ENCODE measurements around the gene RNU2-63P.
A peak's percentile ranks its signal among the peaks of the same experiment; 100 is the strongest.
"Not testable (repeated sequence)": the region's sequence is repeated elsewhere in the genome, so short reads cannot be mapped to it uniquely, and the experiment has no call there.

RNU2-63P gene

DNA sequence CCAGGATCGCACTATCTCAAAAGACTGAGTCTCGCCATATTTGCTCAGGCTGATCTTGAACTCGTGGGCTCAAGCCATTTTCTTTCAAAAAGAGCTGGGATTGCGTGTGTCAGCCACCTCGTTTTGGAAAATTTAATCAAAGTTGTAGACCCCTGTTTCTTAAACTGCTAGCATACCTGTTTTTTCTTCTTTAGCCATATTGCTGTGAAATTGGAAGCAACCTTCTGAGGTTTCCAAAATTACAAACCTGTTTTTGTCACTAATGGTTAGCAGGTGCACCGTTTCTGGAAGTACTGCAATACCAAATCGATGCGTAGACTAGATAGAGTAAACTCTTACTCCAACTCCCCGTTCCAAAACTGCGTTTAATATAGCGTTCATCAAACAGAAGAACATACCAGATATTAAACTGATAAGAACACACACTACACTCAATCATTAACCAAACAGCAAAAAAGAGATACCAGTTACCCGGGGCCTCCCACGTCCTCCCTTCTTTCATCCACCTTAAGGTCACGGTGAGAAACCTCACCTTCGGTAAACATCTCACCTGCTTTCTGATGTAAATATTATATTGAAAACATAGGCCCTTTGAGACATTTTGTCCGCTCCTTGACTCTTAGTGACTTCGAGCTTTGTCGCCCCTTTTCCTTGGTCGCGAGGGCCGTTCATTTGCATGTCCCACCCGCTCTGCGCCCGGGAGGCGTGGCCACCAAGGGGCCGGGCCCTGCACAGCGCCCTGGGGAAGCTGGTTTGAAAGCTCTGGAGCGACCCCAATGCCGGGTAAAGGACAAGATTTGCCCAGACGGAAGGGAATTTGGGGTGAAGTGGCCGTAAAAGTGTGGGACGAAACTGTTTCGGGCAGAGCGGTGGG is at the start of gene RNU2-63P:
TSS of gene RNU2-63P (minus strand) at position 462 of the 874 bp plus-strand sequence.
- DNase-seq: peak; percentile 75

DNA sequence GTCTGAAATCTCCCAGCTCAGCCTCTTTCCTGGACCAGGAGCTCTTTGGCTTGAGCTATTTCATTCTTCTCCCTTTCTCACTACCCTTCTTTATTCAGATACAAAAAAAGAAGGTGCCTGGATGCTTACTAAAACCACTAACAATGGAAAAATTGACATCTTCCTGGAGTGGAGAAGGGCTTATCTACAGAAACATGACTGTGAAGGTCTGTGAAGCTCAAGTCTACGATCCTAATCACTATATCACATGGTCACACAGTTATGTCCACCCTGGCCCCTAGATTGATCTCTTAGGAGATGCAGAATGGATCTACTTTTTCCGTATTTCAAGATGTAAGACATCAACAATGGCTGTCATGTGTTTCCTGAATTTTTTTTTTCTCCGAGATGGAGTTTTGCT is 44.9 kb upstream of the RNU2-63P start:
- no peak for DNase-seq

DNA sequence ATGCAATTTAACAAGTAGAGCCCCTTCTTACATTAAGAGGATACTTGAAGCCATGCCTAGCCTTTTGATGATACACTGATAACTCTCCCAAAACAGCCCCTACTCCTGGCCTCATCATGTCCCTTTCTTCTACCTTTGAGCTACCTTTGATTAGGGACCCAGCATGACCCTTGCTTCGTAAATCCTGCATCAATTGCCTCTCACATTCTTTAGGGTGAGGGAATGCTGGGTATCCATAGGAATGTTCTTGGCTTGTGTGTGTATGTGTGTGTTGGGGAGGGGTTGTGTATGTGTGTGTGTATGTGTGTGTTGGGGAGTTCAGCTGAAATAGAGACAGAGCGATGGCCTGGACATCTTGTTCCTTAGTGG is 44.5 kb upstream of the RNU2-63P start:
- DNase-seq: no peak

DNA sequence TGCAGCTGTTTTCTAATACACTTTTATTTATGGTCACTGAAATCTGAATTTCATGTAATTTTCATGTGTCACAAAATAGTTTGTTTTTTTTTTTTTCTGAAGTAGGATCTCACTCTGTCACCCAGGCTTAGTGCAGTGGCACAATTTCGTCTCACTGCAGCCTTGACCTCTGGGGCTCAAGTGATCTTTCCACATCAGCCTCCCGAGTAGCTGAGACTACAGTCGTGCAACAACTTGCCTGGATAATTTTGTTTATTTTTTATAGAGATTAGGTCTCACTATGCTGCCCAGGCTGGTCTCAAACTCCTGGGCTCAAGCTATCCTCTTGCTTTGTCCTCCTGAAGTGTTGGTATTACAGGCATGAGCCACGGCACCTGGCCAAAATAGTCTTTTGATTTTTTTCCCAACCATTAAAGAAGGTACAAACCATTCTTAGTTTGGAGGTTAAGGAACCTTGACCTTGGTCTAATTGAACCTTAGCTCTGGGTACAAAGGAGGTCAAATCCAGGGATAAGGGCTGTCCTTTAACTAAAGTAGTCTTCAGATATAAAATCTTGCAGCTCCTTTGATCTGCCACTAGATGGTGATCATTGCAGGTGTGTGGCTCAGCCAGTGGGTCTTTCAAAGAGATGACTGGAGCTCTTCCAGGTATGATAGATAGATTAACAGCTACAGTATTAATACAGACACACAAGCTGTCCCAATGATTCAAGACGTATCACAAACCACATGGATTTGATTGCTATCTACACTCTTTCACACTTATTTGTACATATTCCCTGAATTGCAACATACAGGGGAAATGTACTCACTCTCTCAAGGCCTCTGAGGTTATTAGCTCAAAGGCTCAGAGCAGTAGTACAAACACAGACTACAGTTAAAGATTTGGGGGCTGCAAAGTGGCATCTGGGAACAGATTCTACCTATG is 43.9 kb upstream of the RNU2-63P start:
- DNase-seq: peak; percentile 62

DNA sequence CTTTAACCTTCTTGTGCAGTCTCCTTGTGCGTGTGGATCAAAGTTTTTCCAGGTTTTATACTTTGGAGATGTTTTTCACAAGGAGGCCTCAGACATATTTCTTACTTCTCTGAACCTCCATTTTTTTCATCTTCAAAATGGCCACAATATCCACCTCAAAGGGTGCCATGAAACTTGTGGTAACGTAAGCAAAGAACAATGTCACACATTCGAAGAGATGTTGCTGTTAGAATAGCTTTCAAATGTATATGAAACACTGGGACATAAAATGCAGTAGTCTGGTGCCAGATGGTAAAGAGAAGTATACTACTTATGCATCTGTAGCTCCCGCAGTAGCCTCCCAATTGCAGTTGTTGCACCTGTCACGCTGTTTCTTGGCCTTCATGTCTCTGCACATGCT is 41.8 kb upstream of the RNU2-63P start:
- no peak for DNase-seq

DNA sequence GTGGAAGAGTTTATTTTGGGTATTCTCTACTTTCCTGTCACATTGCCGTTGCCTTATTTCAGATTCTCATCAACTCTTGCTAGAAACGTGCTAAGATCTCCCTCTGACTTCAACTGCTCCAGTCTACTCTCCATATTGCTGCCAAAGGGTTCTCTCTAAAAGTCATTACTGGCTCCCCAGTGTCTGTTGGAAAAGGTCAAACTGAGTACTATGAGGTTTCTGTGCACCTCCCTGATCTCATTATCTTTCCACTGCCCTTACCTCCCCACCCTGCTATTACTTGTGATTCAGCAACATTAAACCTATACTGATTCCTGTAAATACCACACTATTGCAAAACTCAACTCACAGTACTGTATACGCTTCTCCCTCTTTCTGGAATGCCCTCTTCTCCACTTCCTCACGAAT is 41.1 kb upstream of the RNU2-63P start:
- DNase-seq: no peak

DNA sequence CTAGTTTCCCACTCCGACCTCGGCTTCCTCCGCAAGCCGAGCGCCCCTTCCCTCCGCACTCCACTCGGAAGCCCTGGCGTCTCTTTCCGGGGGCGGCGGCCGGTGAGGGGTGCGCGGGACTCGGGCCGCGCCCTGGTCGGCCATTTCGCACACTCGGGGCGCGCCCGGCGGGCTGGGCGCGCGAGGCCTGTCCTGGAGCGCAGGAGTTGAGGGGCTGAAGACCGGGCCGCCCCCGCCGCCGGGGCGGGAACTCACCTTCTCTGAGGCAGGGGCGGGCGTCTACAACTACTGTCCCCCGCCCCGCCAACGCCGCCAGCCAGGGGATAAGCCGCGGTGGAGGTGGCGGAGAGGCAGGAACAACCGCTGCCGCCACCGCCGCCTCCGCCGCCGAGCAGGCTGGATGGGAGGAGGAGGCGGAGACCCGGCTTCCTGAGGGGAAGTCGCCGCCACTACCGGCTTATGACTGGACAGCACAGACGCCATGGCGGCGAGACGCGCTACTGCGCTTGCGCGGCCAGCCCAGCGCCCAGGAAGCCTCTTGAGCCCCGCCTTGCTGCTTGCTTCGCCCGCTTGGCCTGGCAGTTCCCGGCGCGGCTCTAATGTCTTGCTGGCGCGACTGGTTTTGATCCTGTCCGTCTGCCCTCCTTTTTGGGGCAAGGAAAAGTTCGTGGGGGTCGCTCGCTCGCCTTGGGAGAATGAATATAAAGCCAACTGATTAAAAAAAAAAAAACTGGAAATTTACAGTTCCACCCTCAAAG is 39.2 kb upstream of the RNU2-63P start, which contains the start of gene KRCC1:
TSS of gene KRCC1 (minus strand) at position 413 of the 758 bp plus-strand sequence. CDS start 27,220 bp downstream, outside the sequence.
- DNase-seq: peak; percentile 98

DNA sequence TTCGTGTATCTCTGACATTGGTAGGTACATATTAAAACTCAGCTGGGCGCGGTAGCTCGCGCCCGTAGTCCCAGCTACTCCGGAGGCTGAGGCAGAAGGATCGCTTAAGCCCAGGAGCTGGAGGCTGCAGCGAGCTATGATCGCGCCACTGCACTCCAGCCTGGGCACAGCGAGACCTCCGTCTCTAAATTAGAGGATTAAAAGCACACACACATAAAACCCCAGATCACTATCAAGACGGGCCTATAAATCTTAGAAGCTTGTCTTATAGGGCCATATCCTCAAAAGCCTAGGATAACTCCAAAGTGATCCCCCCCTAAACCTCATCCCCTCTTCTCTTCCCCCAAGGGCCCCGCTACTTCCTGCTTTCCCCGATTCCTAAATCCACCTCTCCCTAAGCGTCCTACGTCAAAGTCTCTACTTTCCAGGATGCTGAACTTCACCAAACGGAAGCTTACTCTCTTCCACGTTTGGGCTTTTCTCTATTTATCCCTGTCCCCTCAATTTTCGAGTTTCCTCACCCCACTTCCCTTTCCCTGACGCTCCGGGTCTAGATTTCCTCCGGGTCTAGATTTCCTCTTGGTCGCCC is 38.5 kb upstream of the RNU2-63P start:
- DNase-seq: no peak

DNA sequence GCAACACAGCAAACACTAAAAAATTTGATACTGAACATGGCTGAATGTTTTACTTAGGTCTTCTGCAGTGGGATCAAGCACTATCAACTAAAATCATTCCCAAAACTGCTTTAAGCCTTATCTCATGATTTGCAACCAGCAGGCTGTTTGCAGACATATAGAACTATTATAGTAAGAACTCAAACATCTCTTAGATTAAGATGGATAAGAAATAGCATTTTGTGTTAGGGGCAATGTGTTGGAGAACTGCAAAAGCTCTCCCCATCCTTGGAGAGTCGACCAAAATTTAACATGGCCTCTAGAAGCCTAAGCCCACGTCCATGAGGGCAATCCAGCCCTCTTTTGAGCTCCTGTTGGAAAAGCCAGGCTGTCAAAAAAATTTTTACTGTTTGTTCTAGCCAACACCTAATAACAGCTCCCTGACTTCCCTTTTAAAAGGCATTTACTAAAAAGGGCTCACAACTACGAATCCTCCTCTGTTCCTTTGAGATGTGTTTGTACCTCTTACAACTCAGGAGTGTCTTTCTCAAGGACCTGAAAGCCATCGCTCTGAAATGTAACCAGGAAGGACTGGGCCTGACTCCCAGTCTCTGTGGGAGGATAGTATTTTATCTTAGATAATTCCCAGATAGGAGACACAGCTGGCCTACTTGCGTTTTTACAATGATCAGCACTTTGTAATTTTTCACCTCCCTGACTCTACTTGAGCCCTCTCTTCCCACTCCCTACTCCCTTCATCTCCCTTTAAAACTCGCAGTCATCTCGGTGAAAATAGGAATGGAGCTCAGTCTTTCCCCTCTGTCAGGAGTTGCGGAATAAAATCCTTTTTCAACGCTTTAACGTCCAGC is 37.8 kb upstream of the RNU2-63P start:
- no peak for DNase-seq

DNA sequence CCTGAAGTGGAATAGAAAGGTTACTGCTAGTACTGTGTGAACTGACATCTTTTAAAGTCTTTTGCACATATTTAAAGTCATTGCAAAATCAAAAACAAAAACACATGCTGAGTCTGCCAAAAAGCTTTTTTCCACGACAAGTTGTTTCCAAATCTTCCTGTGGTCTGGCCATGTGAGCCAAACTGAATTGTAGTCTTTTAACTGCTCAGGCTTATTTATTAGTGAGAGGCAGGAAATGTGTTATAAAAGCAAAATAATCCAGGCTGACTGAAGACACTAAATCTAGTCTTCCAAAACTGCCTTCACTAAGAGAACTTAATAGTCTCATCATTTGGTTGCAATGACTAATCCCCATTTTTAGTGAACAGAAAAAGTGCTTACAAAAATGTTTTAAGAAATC is 36.9 kb upstream of the RNU2-63P start:
- DNase-seq: peak; percentile 20

DNA sequence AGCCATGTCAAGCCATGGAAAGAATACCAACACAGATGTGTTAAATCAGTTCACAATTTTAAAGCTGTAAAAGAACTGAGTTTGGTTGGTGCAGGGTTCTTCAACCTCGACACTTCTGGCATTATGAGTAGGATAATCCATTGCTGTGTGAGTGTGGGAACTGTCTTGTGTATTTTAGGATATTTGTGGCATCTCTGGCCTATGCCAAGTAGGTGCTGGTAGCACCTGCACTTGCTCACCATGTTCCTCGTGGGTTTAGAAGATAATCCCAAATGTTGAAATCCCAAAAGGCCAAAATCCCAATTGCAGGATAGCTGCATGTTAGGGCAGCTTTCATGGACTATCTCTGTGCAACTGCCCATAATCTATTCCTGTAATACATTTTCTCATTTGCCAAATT is 35.4 kb upstream of the RNU2-63P start:
- DNase-seq: no peak

DNA sequence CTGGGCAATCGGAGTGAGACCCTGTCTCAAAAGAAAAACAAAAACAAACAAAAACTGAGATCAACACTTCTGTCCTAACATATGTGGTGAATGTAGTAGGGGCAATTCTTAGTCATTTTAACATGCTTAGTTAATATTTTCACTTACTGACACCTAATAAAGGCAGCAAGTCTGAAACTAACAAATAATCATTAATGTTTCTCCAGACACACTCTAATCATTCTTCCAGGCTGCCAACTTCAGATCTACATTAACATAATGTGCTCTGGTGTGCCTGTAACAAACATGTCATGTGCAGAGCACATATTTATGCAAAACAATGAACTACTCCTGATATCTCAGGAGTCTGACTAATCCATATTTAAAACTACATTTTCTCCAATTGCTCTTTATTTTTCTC is 33.3 kb upstream of the RNU2-63P start:
- DNase-seq: no peak

DNA sequence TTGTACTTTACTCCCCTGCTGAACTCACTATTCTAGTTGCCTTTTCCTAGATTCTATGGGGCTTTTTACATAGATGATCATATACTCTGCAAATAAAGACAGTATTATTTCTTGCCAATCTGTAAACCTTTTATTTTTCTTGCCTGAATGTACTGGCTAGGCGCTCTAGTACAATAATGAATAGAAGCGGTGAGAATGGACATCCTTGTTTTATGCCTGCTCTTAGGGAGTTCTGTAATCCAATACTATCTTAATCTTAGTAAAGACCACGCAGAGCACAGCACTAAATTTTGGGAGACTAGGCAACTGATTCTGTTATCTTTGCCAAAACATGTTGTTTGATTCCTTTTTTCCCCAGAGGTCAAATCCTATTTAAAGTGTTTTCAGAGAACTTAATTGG is 32.2 kb upstream of the RNU2-63P start:
- no peak for DNase-seq

DNA sequence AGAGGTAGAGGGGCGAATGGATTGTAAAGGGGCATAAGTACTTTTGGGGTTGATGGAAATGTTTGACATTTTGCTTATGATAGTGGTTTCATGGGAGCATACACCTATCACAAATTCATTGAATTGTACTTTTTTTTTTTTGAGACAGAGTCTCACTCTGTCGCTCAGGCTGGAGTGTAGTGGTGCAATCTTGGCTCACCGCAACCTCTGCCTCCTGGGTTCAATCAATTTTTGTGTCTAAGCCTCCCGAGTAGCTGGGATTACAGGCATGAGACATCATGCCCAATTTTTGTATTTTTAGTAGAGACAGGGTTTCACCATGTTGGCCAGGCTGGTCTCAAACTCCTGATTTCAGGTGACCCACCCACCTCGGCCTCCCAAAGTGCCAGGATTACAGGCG is 29.2 kb upstream of the RNU2-63P start:
- DNase-seq: not testable (repeated sequence)

DNA sequence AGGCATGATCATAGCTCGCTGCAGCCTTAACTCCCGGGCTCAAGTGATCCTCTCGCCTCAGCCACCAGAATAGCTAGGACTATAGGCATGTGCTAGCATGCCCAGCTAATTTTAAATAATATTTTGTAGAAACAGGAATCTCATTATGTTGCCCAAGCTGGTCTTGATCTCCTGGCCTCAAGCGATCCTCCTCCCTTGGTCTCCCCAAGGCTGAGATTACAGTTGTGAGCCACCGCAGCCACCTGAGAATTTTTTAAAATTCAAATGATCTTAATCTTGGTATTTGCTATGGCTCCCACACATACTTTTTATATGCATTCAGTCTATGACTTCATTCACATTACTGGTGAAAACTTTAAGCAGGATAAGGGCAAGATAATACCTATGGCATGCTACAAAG is 26.1 kb upstream of the RNU2-63P start:
- no peak for DNase-seq

DNA sequence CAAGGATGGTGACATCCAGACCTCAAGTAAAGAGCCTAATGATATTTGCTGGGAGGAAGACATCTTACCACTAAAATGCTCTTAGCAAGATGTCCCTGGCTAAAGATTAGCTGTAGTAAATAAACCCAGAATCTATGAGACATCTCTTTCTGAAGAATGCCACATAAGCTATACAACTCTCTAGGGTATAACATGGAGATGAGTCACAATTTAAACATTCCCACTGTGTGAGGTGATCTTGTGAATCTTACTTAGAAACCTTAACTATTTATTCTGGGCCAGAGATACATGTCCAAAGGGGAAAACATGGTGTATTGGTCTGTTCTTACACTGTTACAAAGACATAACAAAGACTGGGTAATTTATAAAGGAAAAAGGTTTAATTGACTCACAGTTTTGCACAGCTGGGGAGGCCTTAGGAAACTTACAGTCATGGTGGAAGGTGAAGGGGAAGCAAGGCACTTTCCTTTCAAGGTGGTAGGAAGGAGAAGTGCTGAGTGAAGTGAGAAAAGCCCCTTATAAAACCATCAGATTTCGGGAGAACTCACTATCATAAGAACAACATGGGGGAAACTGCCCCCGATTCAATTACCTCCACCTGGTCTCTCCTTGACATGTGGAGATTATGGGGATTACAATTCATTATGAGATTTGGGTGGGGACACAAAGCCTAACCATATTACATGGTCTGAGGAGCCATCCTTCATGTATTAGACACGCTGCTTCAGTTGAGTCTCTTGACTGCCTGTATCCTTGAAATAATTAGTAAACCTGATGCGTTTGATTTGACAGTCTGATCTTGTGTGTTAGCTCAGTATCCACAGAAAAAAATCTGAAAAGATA is 22.1 kb upstream of the RNU2-63P start:
- no peak for DNase-seq

DNA sequence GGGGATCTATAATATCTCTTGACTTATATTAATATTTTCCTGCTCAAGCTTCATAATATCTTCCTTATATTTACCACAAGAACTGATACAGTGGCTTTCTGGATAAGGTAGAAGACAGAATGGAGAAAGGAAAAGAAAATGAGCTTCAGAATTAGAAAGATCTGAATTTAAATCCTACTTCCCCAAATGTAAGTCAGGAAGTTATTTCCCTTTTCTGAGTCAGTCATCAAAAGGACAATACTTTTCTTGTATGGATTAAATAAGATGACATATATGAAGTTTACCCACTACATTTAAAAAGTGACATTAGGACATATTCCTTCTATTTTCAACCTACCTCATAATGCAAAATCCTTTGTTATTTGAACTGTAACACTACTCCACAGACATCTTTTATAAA is 20.3 kb upstream of the RNU2-63P start:
- no peak for DNase-seq

DNA sequence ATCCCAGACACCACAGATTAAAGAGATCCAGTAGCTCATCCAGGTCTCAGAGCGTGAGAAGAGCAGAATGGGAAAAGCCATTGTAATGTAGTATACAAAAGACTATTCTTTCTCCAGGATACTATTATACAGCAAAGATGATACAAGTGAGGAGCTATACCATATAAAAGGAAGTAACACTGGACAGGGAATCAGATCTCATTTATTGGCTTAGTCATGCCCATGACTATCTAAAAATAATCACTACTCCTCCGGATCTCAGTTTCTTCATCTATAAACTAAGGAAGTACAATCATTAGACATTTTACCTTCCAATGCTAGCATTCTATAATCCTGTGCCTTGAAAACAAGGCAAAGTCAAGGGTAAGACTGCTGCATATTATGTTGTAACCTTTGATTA is 19.8 kb upstream of the RNU2-63P start:
- DNase-seq: no peak

DNA sequence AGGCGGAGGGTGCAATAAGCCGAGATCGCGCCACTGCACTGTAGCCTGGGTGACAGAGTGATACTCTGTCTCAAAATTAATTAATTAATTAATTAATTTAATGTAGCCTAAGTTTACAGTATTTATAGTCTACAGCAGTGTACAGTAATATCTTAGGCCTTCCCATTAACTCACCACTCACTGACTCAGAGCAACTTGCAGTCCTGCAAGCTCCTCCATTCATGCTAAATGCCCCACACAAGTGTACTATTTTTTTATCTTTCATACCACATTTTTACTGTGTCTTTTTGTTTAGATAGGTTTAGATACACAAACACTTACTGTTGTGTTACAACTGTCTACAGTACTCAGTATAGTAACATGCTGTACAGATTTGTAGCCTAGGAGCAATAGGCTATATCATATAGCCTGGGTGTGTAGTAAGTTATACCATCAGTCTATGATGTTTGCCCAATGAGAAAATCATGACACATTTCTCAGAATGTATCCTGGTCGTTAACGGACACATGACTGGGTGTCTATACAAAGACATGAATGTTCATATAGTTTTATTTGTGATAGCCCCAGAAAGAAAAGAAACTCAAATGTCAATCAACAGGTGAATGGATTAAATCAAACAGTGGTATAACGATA is 15.8 kb upstream of the RNU2-63P start:
- no peak for DNase-seq

DNA sequence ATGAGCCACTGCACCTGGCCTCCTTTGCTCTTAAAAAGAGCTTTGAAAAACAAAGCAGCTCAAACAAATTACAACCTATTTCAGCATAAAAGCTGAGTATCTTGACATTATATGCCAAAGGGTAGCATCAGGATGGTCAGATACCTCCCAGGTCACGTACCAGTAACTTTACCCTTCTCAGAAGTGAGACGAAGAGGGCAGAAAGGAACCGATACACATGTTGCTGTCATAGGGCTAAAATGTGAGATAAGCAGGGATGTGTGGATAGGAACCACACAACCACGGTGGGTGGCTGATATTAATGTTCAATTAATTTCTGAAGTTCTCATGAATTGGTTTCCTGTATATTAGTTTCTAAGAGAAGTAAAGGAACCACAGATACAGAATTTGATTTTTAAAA is 12.6 kb upstream of the RNU2-63P start:
- DNase-seq: no peak

Data from midbrain (tissue), 1 donor.